H9 (cell line): ENCODE data around the gene DOK5. TPM values are rescaled to one million over a fixed set of nuclear protein-coding genes. Genes with fewer than 3 reads are reported as not detected.

Source experiments
- DNase-seq: peaks from one replicate; pipeline ENCODE4 v3.0.0-alpha.2; 2017
- H2AFZ ChIP-seq: one replicate; pipeline ENCODE4 v1.6.1; 2013; ENCODE audit warnings: mild to moderate bottlenecking, low read length, control low read depth, moderate library complexity
- H2AK5ac ChIP-seq: 2 replicates; pipeline ENCODE4 v1.6.1; 2013; ENCODE audit warnings: low read length, control low read depth, mixed read lengths; ENCODE audit not compliant: insufficient read length
- H2BK120ac ChIP-seq: one replicate; pipeline ENCODE4 v1.6.1; 2013; ENCODE audit warnings: low read depth, mild to moderate bottlenecking, low read length, control low read depth, inconsistent platforms; ENCODE audit not compliant: poor library complexity, severe bottlenecking
- H2BK12ac ChIP-seq: 2 replicates; pipeline ENCODE4 v1.6.1; 2013; ENCODE audit warnings: low read length, control low read depth, mixed read lengths, low read depth; ENCODE audit not compliant: insufficient read length
- H2BK15ac ChIP-seq: 2 replicates; pipeline ENCODE4 v1.6.1; 2013; ENCODE audit warnings: low read depth, low read length, control low read depth
- H2BK20ac ChIP-seq: one replicate; pipeline ENCODE4 v1.6.1; 2013; ENCODE audit warnings: low read depth, mild to moderate bottlenecking, low read length, control low read depth, inconsistent platforms; ENCODE audit not compliant: poor library complexity, severe bottlenecking
- H2BK5ac ChIP-seq: 2 replicates; pipeline ENCODE4 v1.6.1; 2013; ENCODE audit warnings: low read length, control low read depth, mixed read lengths; ENCODE audit not compliant: insufficient read length
- H3K14ac ChIP-seq: 2 replicates; pipeline ENCODE4 v1.6.1; 2013; ENCODE audit warnings: low read length, control low read depth; ENCODE audit not compliant: insufficient read depth
- H3K18ac ChIP-seq: 2 replicates; pipeline ENCODE4 v1.6.1; 2013; ENCODE audit warnings: low read depth, mild to moderate bottlenecking, mixed read lengths, low read length, control low read depth; ENCODE audit not compliant: insufficient read length
- H3K23ac ChIP-seq: 2 replicates; pipeline ENCODE4 v1.6.1; 2013; ENCODE audit warnings: low read length, control low read depth, mixed read lengths, low read depth; ENCODE audit not compliant: insufficient read length
- H3K23me2 ChIP-seq: 2 replicates; pipeline ENCODE4 v1.6.1; 2013; ENCODE audit warnings: low read depth, mild to moderate bottlenecking, mixed read lengths, low read length, control low read depth; ENCODE audit not compliant: insufficient read length, poor library complexity, severe bottlenecking
- H3K27ac ChIP-seq: 2 replicates; pipeline ENCODE4 v1.5.1; 2013; ENCODE audit warnings: low read length, control low read depth, mixed read lengths, low read depth; ENCODE audit not compliant: insufficient read length
- H3K27me3 ChIP-seq: 2 replicates; pipeline ENCODE4 v1.6.1; 2013; ENCODE audit warnings: low read length, control low read depth, inconsistent platforms; ENCODE audit not compliant: insufficient read depth
- H3K4ac ChIP-seq: 2 replicates; pipeline ENCODE4 v1.6.1; 2013; ENCODE audit warnings: low read depth, mild to moderate bottlenecking, control low read depth, inconsistent platforms, low read length, moderate library complexity
- H3K4me1 ChIP-seq: 2 replicates; pipeline ENCODE4 v1.6.1; 2013; ENCODE audit warnings: low read length, control low read depth, inconsistent platforms; ENCODE audit not compliant: insufficient read depth
- H3K4me2 ChIP-seq: 2 replicates; pipeline ENCODE4 v1.6.1; 2013; ENCODE audit warnings: low read length, control low read depth, mixed read lengths; ENCODE audit not compliant: insufficient read length, insufficient read depth
- H3K56ac ChIP-seq: 2 replicates; pipeline ENCODE4 v1.6.1; 2013; ENCODE audit warnings: low read depth, mild to moderate bottlenecking, mixed read lengths, low read length, control low read depth; ENCODE audit not compliant: insufficient read length
- H3K79me1 ChIP-seq: 2 replicates; pipeline ENCODE4 v1.6.1; 2013; ENCODE audit warnings: low read depth, mild to moderate bottlenecking, moderate library complexity, low read length, control low read depth, inconsistent platforms; ENCODE audit not compliant: insufficient read depth, poor library complexity, severe bottlenecking
- H3K79me2 ChIP-seq: 2 replicates; pipeline ENCODE4 v1.6.1; 2013; ENCODE audit warnings: low read length, control low read depth, inconsistent platforms; ENCODE audit not compliant: insufficient read depth
- H3K9ac ChIP-seq: 2 replicates; pipeline ENCODE4 v1.6.1; 2013; ENCODE audit warnings: low read length, control low read depth, mixed read lengths; ENCODE audit not compliant: insufficient read length; ENCODE audit errors: extremely low read depth
- H3K9me3 ChIP-seq: one replicate; pipeline ENCODE4 v1.6.1; 2013; ENCODE audit warnings: low read depth, low read length, inconsistent platforms; ENCODE audit not compliant: control insufficient read depth
- H3T11ph ChIP-seq: one replicate; pipeline ENCODE4 v1.6.1; 2013; ENCODE audit warnings: mild to moderate bottlenecking, low read length, control low read depth, inconsistent platforms
- H4K20me1 ChIP-seq: one replicate; pipeline ENCODE4 v1.6.1; 2013; ENCODE audit not compliant: control insufficient read depth, insufficient read length, insufficient read depth
- H4K5ac ChIP-seq: 2 replicates; pipeline ENCODE4 v1.6.1; 2013; ENCODE audit warnings: low read depth, mild to moderate bottlenecking, mixed read lengths, low read length, control low read depth; ENCODE audit not compliant: insufficient read length
- H4K8ac ChIP-seq: replicated peaks from 2 replicates; pipeline ENCODE4 v1.6.1; 2013; ENCODE audit warnings: low read length, control low read depth, mixed read lengths, low read depth; ENCODE audit not compliant: insufficient read length
- H4K91ac ChIP-seq: 2 replicates; pipeline ENCODE4 v1.6.1; 2013; ENCODE audit warnings: low read depth, mild to moderate bottlenecking, moderate library complexity, mixed read lengths, low read length, control low read depth; ENCODE audit not compliant: insufficient read length
- H3K27ac Mint-ChIP-seq, 3 experiments: 2 replicates in 2 of 3; 3 replicates in 1 of 3; pipeline ENCODE4 v1.8.0; 2020 to 2021; ENCODE audit warnings: mixed read lengths in 3 of 3, mild to moderate bottlenecking in 1 of 3, moderate library complexity in 1 of 3
- H3K27me3 Mint-ChIP-seq: 2 replicates; pipeline ENCODE4 v1.8.0; 2021; ENCODE audit warnings: low read depth, mild to moderate bottlenecking, moderate library complexity, mixed read lengths
- H3K36me3 Mint-ChIP-seq, 3 experiments: 2 replicates in 2 of 3; 3 replicates in 1 of 3; pipeline ENCODE4 v1.8.0; 2020 to 2021; ENCODE audit warnings: low read depth in 3 of 3, mixed read lengths in 3 of 3; ENCODE audit not compliant: insufficient read depth in 1 of 3
- H3K4me1 Mint-ChIP-seq, 2 experiments: 2 replicates each; pipeline ENCODE4 v1.8.0; 2020; ENCODE audit warnings: mixed read lengths in 2 of 2
- H3K4me3 Mint-ChIP-seq, 2 experiments: 2 replicates in 1 of 2; 3 replicates in 1 of 2; pipeline ENCODE4 v1.8.0; 2020 to 2021; ENCODE audit warnings: mild to moderate bottlenecking in 2 of 2, mixed read lengths in 2 of 2, moderate library complexity in 1 of 2
- H3K9me3 Mint-ChIP-seq, 2 experiments: 2 replicates in 1 of 2; 3 replicates in 1 of 2; pipeline ENCODE4 v1.8.0; 2020; ENCODE audit warnings: mild to moderate bottlenecking in 2 of 2, mixed read lengths in 2 of 2, moderate library complexity in 1 of 2
- CTCF ChIP-seq: fragments of 200-600 bp; sonication (generic); conservative IDR thresholded peaks from 3 replicates; pipeline ENCODE4 v1.8.0; 2021; ENCODE audit warnings: antibody characterized with exemption, mild to moderate bottlenecking
- WGBS: extraction: QIAGEN DNeasy Blood & Tissue Kit; methylation state at CpG from one replicate; pipeline ENCODE4 v1.1.7; 2013; ENCODE audit warnings: missing lambda C conversion rate, low lambda C conversion rate, mixed read lengths; ENCODE audit not compliant: insufficient read length; ENCODE audit errors: extremely low coverage; 5-methylcytosine and 5-hydroxymethylcytosine counted together
- total RNA-seq: library from RNA; stranded (reverse); gene quantifications from 2 replicates; pipeline ENCODE4 v1.2.1, GENCODE V29; 2021

The DOK5 gene
- total RNA-seq, 1 experiment from 2014 or later, result 4.5 TPM

- TF ChIP-seq CTCF, result no peak
- H2BK5ac ChIP-seq, result no peak overlapping the region
- H3K79me2 ChIP-seq, result no peaks in the 10 kb centered on the region
- DNase-seq, result no peak
- H3K9ac ChIP-seq, result no peak overlapping the region
- H3K9me3 ChIP-seq, result no peaks in the 10 kb centered on the region
- no peak overlapping the region for H2AFZ ChIP-seq
- 0 out of 2 replicates have a peak overlapping the region, but pooled peaks have one; percentile 32 for H2BK15ac ChIP-seq
- no peak overlapping the region for H2AK5ac ChIP-seq
- no peaks in the 10 kb centered on the region for H4K20me1 ChIP-seq
- Mint-ChIP-seq H3K27me3 (no peaks in the 10 kb centered on the region), H3K4me1 (no peaks in the 10 kb centered on the region; a peak in 1 of 4 replicates), H3K27ac (no peak overlapping the region), H3K9me3 (no peaks in the 10 kb centered on the region), H3K4me3 (no peak overlapping the region), H3K36me3 (no peaks in the 10 kb centered on the region)
- no peak overlapping the region for H4K5ac ChIP-seq
- no peak overlapping the region for H2BK20ac ChIP-seq
- no peak overlapping the region for H3K4me2 ChIP-seq
- no CpG with 5 or more reads among the region's 7 CpGs for WGBS
- no peak overlapping the region for H3K14ac ChIP-seq
- no peak overlapping the region for H3K56ac ChIP-seq
- H2BK12ac ChIP-seq, result no peak overlapping the region
- no peaks in the 10 kb centered on the region for H3K23me2 ChIP-seq
- H4K8ac ChIP-seq, result no peak overlapping the region
- no peak overlapping the region for H3K23ac ChIP-seq
- no peaks in the 10 kb centered on the region for H3K4me1 ChIP-seq
- no peaks in the 10 kb centered on the region for H3K79me1 ChIP-seq
- no peak overlapping the region for H2BK120ac ChIP-seq
- no peak overlapping the region for H3K27ac ChIP-seq
- no peak overlapping the region for H3K18ac ChIP-seq
- no peaks in the 10 kb centered on the region for H3K27me3 ChIP-seq
- no peak overlapping the region for H3T11ph ChIP-seq
- H4K91ac ChIP-seq, result no peak overlapping the region
- no peak overlapping the region for H3K4ac ChIP-seq
These were observed 16.1 kb downstream of the DOK5 start for GRCh38 chr20:54491506-54491905.
